K562 (cell line): ENCODE results near the gene LRRC8E.

Experiments used
- ATF1 ChIP-seq, 2 experiments: fragments of 450-650 bp in 1 of 2; IDR thresholded peaks; 2 replicates each; pipeline ENCODE4 v1.6.1; 2016; ENCODE audit warnings: missing compliant biosample characterization in 1 of 2, missing genetic modification characterization in 1 of 2
- DNMT1 ChIP-seq: fragments of 450-650 bp; IDR thresholded peaks from 2 replicates; pipeline ENCODE4 v1.6.1; 2016; ENCODE audit warnings: antibody characterized with exemption, mild to moderate bottlenecking
- FOS ChIP-seq: IDR thresholded peaks from 3 replicates; pipeline ENCODE4 v1.6.1; 2011; ENCODE audit not compliant: insufficient read length; ENCODE audit errors: extremely low read depth
- KHSRP ChIP-seq: fragments of 450-650 bp; IDR thresholded peaks from 2 replicates; pipeline ENCODE4 v1.6.1; 2017
- TARDBP ChIP-seq: fragments of 450-650 bp; IDR thresholded peaks from 2 replicates; pipeline ENCODE4 v1.6.1; 2016
- ZBTB1 ChIP-seq: sonication (generic); formaldehyde crosslinking; IDR thresholded peaks from 2 replicates; pipeline ENCODE4 v1.8.1; 2023; ENCODE audit warnings: missing genetic modification reagents, low read depth, mild to moderate bottlenecking, borderline replicate concordance
- ZFX ChIP-seq: sonication (generic); formaldehyde crosslinking; IDR thresholded peaks from 2 replicates; pipeline ENCODE4 v1.8.0; 2022; ENCODE audit warnings: mild to moderate bottlenecking, missing genetic modification reagents, moderate library complexity
- ZNF41 ChIP-seq: fragments of 250-450 bp; sonication (Bioruptor Pico); conservative IDR thresholded peaks from 2 replicates; pipeline ENCODE4 v1.4.0; 2020; ENCODE audit warnings: mild to moderate bottlenecking
- TF ChIP-seq, protein P1 (sequence below): fragments of 450-650 bp; IDR thresholded peaks from 2 replicates; pipeline ENCODE4 v1.6.1; 2016; ENCODE audit warnings: missing biosample characterization, missing genetic modification characterization
- TF ChIP-seq, protein P2 (sequence below): fragments of 450-650 bp; IDR thresholded peaks from 2 replicates; pipeline ENCODE4 v1.6.1; 2016; ENCODE audit warnings: antibody characterized with exemption

DNA sequence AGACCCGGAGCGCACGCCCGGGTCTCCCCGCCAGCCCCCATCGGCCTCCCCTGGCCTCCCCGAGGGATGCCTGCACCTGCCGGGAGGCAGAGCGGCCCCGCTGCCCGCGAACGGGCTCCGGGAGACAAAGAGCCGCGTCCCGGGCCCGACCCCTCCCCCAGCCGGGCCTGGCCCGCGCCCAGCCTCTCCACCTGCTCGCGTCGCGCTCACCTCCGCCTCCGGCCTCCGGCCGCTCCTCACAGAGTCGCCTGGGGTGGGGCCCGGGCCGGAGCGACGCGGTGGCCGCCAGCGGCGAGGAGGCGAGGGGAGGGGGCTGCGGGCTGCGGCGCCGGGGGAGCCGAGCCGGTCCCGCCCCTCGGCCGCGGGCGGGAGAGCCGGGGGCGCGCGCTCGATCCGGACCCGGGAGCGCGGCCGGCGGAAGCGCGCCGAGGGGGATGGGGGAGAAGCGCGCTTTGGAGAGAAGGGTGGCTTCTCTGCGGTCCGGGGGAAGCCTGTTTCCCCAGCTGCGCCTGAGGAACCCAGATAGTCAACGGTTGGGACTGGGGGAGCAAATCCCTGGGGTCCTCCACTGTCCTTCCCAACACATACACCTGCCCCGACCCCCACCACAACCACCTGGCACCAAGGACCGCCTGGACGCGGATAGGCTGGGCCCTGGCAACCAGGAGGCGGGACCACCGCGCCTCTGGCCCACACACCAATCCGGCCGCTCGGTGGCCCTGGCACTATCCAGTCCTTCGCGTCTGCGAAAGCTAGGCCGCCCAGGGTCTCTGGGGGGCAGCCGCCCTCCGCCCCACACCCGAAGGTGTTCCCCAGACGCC is 14.0 kb upstream of the LRRC8E start, which contains the start of gene PRR36:
- TF ChIP-seq TARDBP, result no peak
- TF ChIP-seq, protein P1, sequence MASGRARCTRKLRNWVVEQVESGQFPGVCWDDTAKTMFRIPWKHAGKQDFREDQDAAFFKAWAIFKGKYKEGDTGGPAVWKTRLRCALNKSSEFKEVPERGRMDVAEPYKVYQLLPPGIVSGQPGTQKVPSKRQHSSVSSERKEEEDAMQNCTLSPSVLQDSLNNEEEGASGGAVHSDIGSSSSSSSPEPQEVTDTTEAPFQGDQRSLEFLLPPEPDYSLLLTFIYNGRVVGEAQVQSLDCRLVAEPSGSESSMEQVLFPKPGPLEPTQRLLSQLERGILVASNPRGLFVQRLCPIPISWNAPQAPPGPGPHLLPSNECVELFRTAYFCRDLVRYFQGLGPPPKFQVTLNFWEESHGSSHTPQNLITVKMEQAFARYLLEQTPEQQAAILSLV (tag), result no peak
- no peak for TF ChIP-seq FOS
- no peak for TF ChIP-seq ZNF41 (CRISPR knock-in tag)
- no peak for TF ChIP-seq KHSRP
- no peak for TF ChIP-seq ZBTB1 (CRISPR knock-in tag)
- TF ChIP-seq, protein P2, sequence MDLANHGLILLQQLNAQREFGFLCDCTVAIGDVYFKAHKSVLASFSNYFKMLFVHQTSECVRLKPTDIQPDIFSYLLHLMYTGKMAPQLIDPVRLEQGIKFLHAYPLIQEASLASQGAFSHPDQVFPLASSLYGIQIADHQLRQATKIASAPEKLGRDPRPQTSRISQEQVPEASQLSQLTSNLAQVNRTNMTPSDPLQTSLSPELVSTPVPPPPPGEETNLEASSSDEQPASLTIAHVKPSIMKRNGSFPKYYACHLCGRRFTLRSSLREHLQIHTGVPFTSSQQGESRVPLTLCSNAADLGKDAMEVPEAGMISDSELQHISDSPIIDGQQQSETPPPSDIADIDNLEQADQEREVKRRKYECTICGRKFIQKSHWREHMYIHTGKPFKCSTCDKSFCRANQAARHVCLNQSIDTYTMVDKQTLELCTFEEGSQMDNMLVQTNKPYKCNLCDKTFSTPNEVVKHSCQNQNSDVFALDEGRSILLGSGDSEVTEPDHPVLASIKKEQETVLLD, result no peak
- no peak for TF ChIP-seq ATF1 (CRISPR knock-in tag; IDR thresholded peaks at IDR 0.05)
- no peak for TF ChIP-seq ATF1 (tag; IDR thresholded peaks at IDR 0.05)
- TF ChIP-seq DNMT1, result no peak
- TF ChIP-seq ZFX, result peak; percentile 32; the same call in 1 of the 2 replicates
